CD14-positive monocyte (primary cell): ENCODE data around the gene FKBP1A. TPM values are rescaled to one million over a fixed set of nuclear protein-coding genes. Genes with fewer than 3 reads are reported as not detected.
A peak's percentile ranks its signal among the peaks of the same experiment; 100 is the strongest.

ENCODE experiments used
- DNase-seq, 3 donors: peaks; one replicate each; pipeline ENCODE4 v3.0.0-alpha.2; 2011 to 2022
- H2AFZ ChIP-seq: 2 replicates; pipeline ENCODE4 v1.6.0; 2012; ENCODE audit warnings: mild to moderate bottlenecking, low read depth, low read length, inconsistent platforms; ENCODE audit not compliant: insufficient read depth, poor library complexity, severe bottlenecking
- H3K27ac ChIP-seq, 2 donors: 1 replicate in 1 of 2; 2 replicates in 1 of 2; pipeline ENCODE4 v1.5.1; 2012 to 2013; ENCODE audit warnings: low read length in 2 of 2, control low read depth in 1 of 2, inconsistent platforms in 1 of 2, low read depth in 1 of 2, mild to moderate bottlenecking in 1 of 2
- H3K27me3 ChIP-seq, 2 donors: one replicate each; pipeline versions ENCODE4 v1.6.0 to v1.6.1; 2011 to 2013; ENCODE audit warnings: low read length in 2 of 2; ENCODE audit not compliant: control insufficient read depth in 2 of 2, insufficient read depth in 2 of 2
- H3K36me3 ChIP-seq, 2 donors: replicated peaks in 1 of 2; 1 replicate in 1 of 2; 2 replicates in 1 of 2; pipeline versions ENCODE4 v1.5.1 to v1.6.1; 2012 to 2013; ENCODE audit warnings: low read length in 2 of 2, control low read depth in 1 of 2, inconsistent platforms in 1 of 2, mild to moderate bottlenecking in 1 of 2; ENCODE audit not compliant: insufficient read depth in 2 of 2, control insufficient read depth in 1 of 2
- H3K4me1 ChIP-seq, 2 donors: 1 replicate in 1 of 2; 2 replicates in 1 of 2; pipeline versions ENCODE4 v1.5.1 to v1.6.1; 2012 to 2013; ENCODE audit warnings: low read length in 2 of 2, control low read depth in 1 of 2, inconsistent platforms in 1 of 2, mild to moderate bottlenecking in 1 of 2, moderate library complexity in 1 of 2; ENCODE audit not compliant: insufficient read depth in 2 of 2, control insufficient read depth in 1 of 2
- H3K4me2 ChIP-seq: replicated peaks from 2 replicates; pipeline ENCODE3; 2012; ENCODE audit warnings: low read length, moderate library complexity, mild to moderate bottlenecking; ENCODE audit not compliant: poor library complexity, severe bottlenecking; ENCODE audit errors: extremely low read depth
- H3K4me3 ChIP-seq, 3 experiments: fragments of 200-600 bp in 1 of 3; sonication (generic) in 1 of 3; replicated peaks in 1 of 3; 1 replicate in 2 of 3; 2 replicates in 1 of 3; pipeline ENCODE4 v1.5.1; 2011 to 2013; ENCODE audit warnings: low read length in 3 of 3, mild to moderate bottlenecking in 3 of 3, control low read depth in 2 of 3, low read depth in 2 of 3, inconsistent platforms in 1 of 3, moderate library complexity in 1 of 3
- H3K79me2 ChIP-seq: 2 replicates; pipeline ENCODE4 v1.6.0; 2012; ENCODE audit warnings: mild to moderate bottlenecking, control low read depth, inconsistent platforms, low read length, moderate library complexity; ENCODE audit not compliant: insufficient read depth
- H3K9ac ChIP-seq: 2 replicates; pipeline ENCODE4 v1.6.0; 2017; ENCODE audit warnings: low read length, mild to moderate bottlenecking; ENCODE audit not compliant: insufficient read depth, poor library complexity, severe bottlenecking
- H3K9me3 ChIP-seq, 2 donors: replicated peaks in 1 of 2; 1 replicate in 1 of 2; 2 replicates in 1 of 2; pipeline versions ENCODE4 v1.5.1 to v1.6.1; 2012 to 2013; ENCODE audit warnings: low read length in 2 of 2, control low read depth in 1 of 2; ENCODE audit not compliant: control insufficient read depth in 1 of 2, insufficient read depth in 1 of 2
- H4K20me1 ChIP-seq: 2 replicates; pipeline ENCODE4 v1.6.0; 2012; ENCODE audit warnings: mild to moderate bottlenecking, low read length, control low read depth, moderate library complexity; ENCODE audit not compliant: insufficient read depth
- H3K27ac Mint-ChIP-seq, 7 donors: one replicate each; pipeline ENCODE4 v1.8.0; 2020; ENCODE audit warnings: mild to moderate bottlenecking in 7 of 7, mixed read lengths in 7 of 7, moderate library complexity in 6 of 7, inconsistent platforms in 2 of 7
- H3K27me3 Mint-ChIP-seq, 3 donors: one replicate each; pipeline ENCODE4 v1.8.0; 2021 to 2022; ENCODE audit warnings: low read depth in 3 of 3, mild to moderate bottlenecking in 3 of 3, mixed read lengths in 3 of 3, moderate library complexity in 3 of 3, inconsistent platforms in 1 of 3
- H3K36me3 Mint-ChIP-seq, 2 donors: one replicate each; pipeline ENCODE4 v1.8.0; 2020; ENCODE audit warnings: mixed read lengths in 2 of 2, inconsistent platforms in 1 of 2, mild to moderate bottlenecking in 1 of 2
- H3K4me1 Mint-ChIP-seq: one replicate; pipeline ENCODE4 v1.8.0; 2020; ENCODE audit warnings: mild to moderate bottlenecking, mixed read lengths
- H3K4me3 Mint-ChIP-seq, 2 donors: one replicate each; pipeline ENCODE4 v1.8.0; 2020; ENCODE audit warnings: mild to moderate bottlenecking in 2 of 2, mixed read lengths in 2 of 2, moderate library complexity in 1 of 2
- H3K9me3 Mint-ChIP-seq, 7 donors: one replicate each; pipeline ENCODE4 v1.8.0; 2020 to 2022; ENCODE audit warnings: mixed read lengths in 7 of 7, mild to moderate bottlenecking in 6 of 7, moderate library complexity in 6 of 7, inconsistent platforms in 2 of 7
- CTCF ChIP-seq: fragments of 200-600 bp; IDR thresholded peaks from one replicate; pipeline ENCODE4 v1.8.0; 2022; ENCODE audit warnings: antibody characterized with exemption, mild to moderate bottlenecking
- WGBS: methylation state at CpG from one replicate; pipeline ENCODE4 v1.1.5; 2013; ENCODE audit warnings: missing lambda C conversion rate; ENCODE audit not compliant: insufficient coverage; 5-methylcytosine and 5-hydroxymethylcytosine counted together
- intact Hi-C, 2 donors: fragments of 100-400 bp; cut with micrococcal nuclease; formaldehyde crosslinking; loops; one replicate each; pipeline versions ENCODE4 v1.15.0 to v1.15.1; 2023
- polyA plus RNA-seq, 3 donors: library from polyadenylated mRNA; depleted of rRNA in 1 of 3; unstranded in 2 of 3; stranded (reverse) in 1 of 3; fragments of 300-500 nt in 2 of 3; fragments of >200 nt in 1 of 3; fragmentation: Illumina TruSeq in 2 of 3; gene quantifications; 1 replicate in 2 of 3; 2 replicates in 1 of 3; pipeline ENCODE4 v1.2.3, GENCODE V29; 2012 to 2021

FKBP1A gene
- polyA plus RNA-seq, 3 donors: 155 to 268 (median 194) TPM

- H3K9me3 Mint-ChIP-seq: no peaks in the 10 kb centered on the region
- peaks cover 33% of the 10 kb centered on the region for H3K79me2 ChIP-seq
- no peaks in the 10 kb centered on the region for H3K9me3 ChIP-seq
- no peaks in the 10 kb centered on the region for H3K27me3 ChIP-seq
- H3K4me3 Mint-ChIP-seq: no peak overlapping the region
- peaks cover 16 to 30% of the 10 kb centered on the region in 2 donors for H3K4me1 ChIP-seq
- 0% methylated on average over 7 of the region's 15 CpGs for WGBS
- H3K27ac ChIP-seq: peak overlapping the region; percentile 92 to 99
- DNase-seq: peak; percentile 58 to 84 (median 83)
- peaks cover 3 to 4% of the 10 kb centered on the region in 2 donors for H3K36me3 Mint-ChIP-seq
- H2AFZ ChIP-seq: no peak overlapping the region
- H3K27ac Mint-ChIP-seq: no peak overlapping the region
- H3K9ac ChIP-seq: peak overlapping the region; percentile 98
- H3K4me1 Mint-ChIP-seq: peaks cover 34% of the 10 kb centered on the region
- no peaks in the 10 kb centered on the region for H3K36me3 ChIP-seq
- TF ChIP-seq CTCF: no peak
- H3K4me3 ChIP-seq: peak overlapping the region in 2 of 3 experiments; percentile 75 to 85
- peak overlapping the region; percentile 81 for H3K4me2 ChIP-seq
- intact Hi-C loops: loop anchor here (2.0 to 5.0 kb wide), 2 partner anchors 53 to 112 kb away; no protein-coding TSS in a partner anchor
- peaks cover 0 to 3% (median 0%) of the 10 kb centered on the region in 3 donors for H3K27me3 Mint-ChIP-seq
- no peaks in the 10 kb centered on the region for H4K20me1 ChIP-seq
Measured at GRCh38 chr20:1324598-1325172, 68.2 kb downstream of the FKBP1A start.

GRCh38 chr20:1323830-1324597 is 68.8 kb downstream of the FKBP1A start:
- no peak overlapping the region for H3K4me3 ChIP-seq
- no peaks in the 10 kb centered on the region for H3K27me3 ChIP-seq
- peaks cover 31% of the 10 kb centered on the region for H3K79me2 ChIP-seq
- Mint-ChIP-seq H3K9me3 (no peaks in the 10 kb centered on the region), H3K27ac (peak overlapping the region in 1 of 7 donors; percentile 81), H3K4me1 (peaks cover 32% of the 10 kb centered on the region), H3K27me3 (peaks cover 0 to 3% (median 1%) of the 10 kb centered on the region in 3 donors), H3K4me3 (no peak overlapping the region), H3K36me3 (no peaks in the 10 kb centered on the region)
- no peak for DNase-seq
- H2AFZ ChIP-seq: no peak overlapping the region
- no peaks in the 10 kb centered on the region for H3K36me3 ChIP-seq
- WGBS: 87% methylated on average over 4 of the region's 12 CpGs
- H3K4me2 ChIP-seq: no peak overlapping the region
- no peaks in the 10 kb centered on the region for H3K9me3 ChIP-seq
- no peak for TF ChIP-seq CTCF
- no peak overlapping the region for H3K9ac ChIP-seq
- intact Hi-C loops: loop anchor here in 1 of 2 donors (2.0 kb wide), 1 partner anchor 113 kb away; no protein-coding TSS in a partner anchor
- peaks cover 16 to 30% of the 10 kb centered on the region in 2 donors for H3K4me1 ChIP-seq
- no peaks in the 10 kb centered on the region for H4K20me1 ChIP-seq
- H3K27ac ChIP-seq: no peak overlapping the region
